OCI-M1 (cell line): Measurements from ENCODE around the gene ULBP3.

Experiments
- DNase-seq: peaks from one replicate; lab custom pipeline; 2025; lab: John Stamatoyannopoulos, UW

The ULBP3 gene

GRCh38 chr6:150068720-150069648 is at the start of gene ULBP3:
Gene ULBP3, minus strand, starts transcription at chr6:150069121. Its CDS starts 55 bp downstream, at chr6:150069066.
- no peak for DNase-seq

- DNase-seq, result no peak
Observed at GRCh38 chr6:150118627-150119026, 49.7 kb upstream of the ULBP3 start.

GRCh38 chr6:150118203-150118602 is 49.3 kb upstream of the ULBP3 start:
- no peak for DNase-seq

- no peak for DNase-seq
Observed at GRCh38 chr6:150116200-150116800, 47.4 kb upstream of the ULBP3 start.

GRCh38 chr6:150115769-150116168 is 46.8 kb upstream of the ULBP3 start:
- DNase-seq, result no peak

- DNase-seq, result no peak
Observed at GRCh38 chr6:150112233-150112632, 43.3 kb upstream of the ULBP3 start.

GRCh38 chr6:150102750-150103270 is 33.9 kb upstream of the ULBP3 start:
- no peak for DNase-seq

- DNase-seq, result no peak
Observed at GRCh38 chr6:150100745-150101144, 31.8 kb upstream of the ULBP3 start.

- peak; percentile 64 for DNase-seq
Observed at GRCh38 chr6:150099953-150100352, 31.0 kb upstream of the ULBP3 start.

- no peak for DNase-seq
Observed at GRCh38 chr6:150099546-150099945, 30.6 kb upstream of the ULBP3 start.

- no peak for DNase-seq
Observed at GRCh38 chr6:150098155-150098554, 29.2 kb upstream of the ULBP3 start.

- DNase-seq, result no peak
Observed at GRCh38 chr6:150093397-150093796, 24.5 kb upstream of the ULBP3 start.

- DNase-seq, result no peak
Observed at GRCh38 chr6:150091476-150091875, 22.6 kb upstream of the ULBP3 start.

- DNase-seq, result no peak
Observed at GRCh38 chr6:150090328-150090727, 21.4 kb upstream of the ULBP3 start.

- DNase-seq, result no peak
Observed at GRCh38 chr6:150088481-150089154, 19.7 kb upstream of the ULBP3 start.

- DNase-seq, result no peak
Observed at GRCh38 chr6:150087336-150087735, 18.4 kb upstream of the ULBP3 start.

GRCh38 chr6:150086026-150086425 is 17.1 kb upstream of the ULBP3 start:
- DNase-seq, result no peak

GRCh38 chr6:150084426-150084825 is 15.5 kb upstream of the ULBP3 start:
- no peak for DNase-seq

GRCh38 chr6:150083839-150084238 is 14.9 kb upstream of the ULBP3 start:
- peak; percentile 15 for DNase-seq

GRCh38 chr6:150081702-150082101 is 12.8 kb upstream of the ULBP3 start:
- DNase-seq, result no peak

- peak; percentile 32 for DNase-seq
Observed at GRCh38 chr6:150079604-150080003, 10.7 kb upstream of the ULBP3 start.

GRCh38 chr6:150078788-150079187 is 9.9 kb upstream of the ULBP3 start:
- peak; percentile 69 for DNase-seq
